Left lung (tissue), 10 donors: Measurements from ENCODE around the gene FBXO41. TPM values are rescaled to one million over a fixed set of nuclear protein-coding genes. Genes with fewer than 3 reads are reported as not detected.
"Not testable (repeated sequence)": the region's sequence is repeated elsewhere in the genome, so short reads cannot be mapped to it uniquely, and the experiment has no call there.

Experiments
- ATAC-seq: fragments of 200-7000 bp; cut with Tn5 transposase; one replicate; pipeline ENCODE4 v1.9.1; 2020; ENCODE audit warnings: moderate library complexity
- DNase-seq, 4 donors: peaks; one replicate each; pipeline ENCODE4 v3.0.0-alpha.2; 2013 to 2020
- H3K27ac ChIP-seq, 2 donors: fragments of 200-600 bp; sonication (generic) in 1 of 2; one replicate each; pipeline versions ENCODE4 v1.5.0 to v1.8.0; 2020 to 2021
- H3K27me3 ChIP-seq, 2 donors: fragments of 200-600 bp; sonication (generic) in 1 of 2; one replicate each; pipeline versions ENCODE4 v1.5.0 to v1.8.0; 2020 to 2021
- H3K36me3 ChIP-seq, 2 donors: fragments of 200-600 bp; sonication (generic) in 1 of 2; one replicate each; pipeline versions ENCODE4 v1.5.0 to v1.8.0; 2020 to 2021
- H3K4me1 ChIP-seq, 2 donors: fragments of 200-600 bp; one replicate each; pipeline ENCODE4 v1.8.0; 2021
- H3K4me3 ChIP-seq, 2 donors: fragments of 200-600 bp; sonication (generic) in 1 of 2; one replicate each; pipeline versions ENCODE4 v1.5.0 to v1.8.0; 2020 to 2021; ENCODE audit warnings: mild to moderate bottlenecking in 1 of 2
- H3K9me3 ChIP-seq, 2 donors: fragments of 200-600 bp; sonication (generic) in 1 of 2; one replicate each; pipeline versions ENCODE4 v1.5.0 to v1.8.0; 2020 to 2021
- CTCF ChIP-seq, 2 donors: fragments of 200-600 bp; sonication (generic) in 1 of 2; IDR thresholded peaks; one replicate each; pipeline versions ENCODE4 v1.5.0 to v1.8.0; 2021; ENCODE audit warnings: antibody characterized with exemption in 2 of 2
- intact Hi-C, 2 donors: fragments of 100-400 bp; cut with DNase I; formaldehyde crosslinking; loops; one replicate each; pipeline versions ENCODE4 v1.11.2 to v1.14.2; 2022
- polyA plus RNA-seq, 6 donors: library from polyadenylated mRNA; unstranded; fragments of 120-200 nt; gene quantifications; one replicate each; pipeline ENCODE4 v1.2.1, GENCODE V29; 2013; ENCODE audit not compliant: insufficient read length in 6 of 6
- total RNA-seq, 2 donors: library from RNA; stranded (reverse); fragmentation: NEBNext Ultra II Directional; extraction: Animal tissue kit (Norgen Biotek cat#: 25700); gene quantifications; one replicate each; pipeline ENCODE4 v1.2.1, GENCODE V29; 2021
- donor health status: DM: no; HTN: yes; CAD: no.
- donor health status: DM: no; HTN: no; CAD: no.

Gene FBXO41
- total and polyA plus RNA-seq, 8 donors: 1.4 to 3.5 (median 1.9) TPM

GRCh38 chr2:73263540-73264331 lies 20.5 kb downstream of the FBXO41 start:
- Histone ChIP-seq H3K9me3 (no peaks in the 10 kb centered on the region), H3K27ac (no peak overlapping the region), H3K4me3 (no peak overlapping the region), H3K4me1 (peaks cover 0 to under 1% of the 10 kb centered on the region in 2 donors), H3K27me3 (peaks cover 6 to 35% of the 10 kb centered on the region in 2 donors), H3K36me3 (no peaks in the 10 kb centered on the region)
- TF ChIP-seq CTCF (IDR thresholded peaks at IDR 0.05): no peak
- ATAC-seq (no peak), DNase-seq (peak in 1 of 4 donors; percentile 71)
- intact Hi-C loops: no loop called here

- H3K9me3 ChIP-seq, H3K4me3 ChIP-seq, intact Hi-C loops, H3K4me1 ChIP-seq, H3K27ac ChIP-seq, DNase-seq, H3K36me3 ChIP-seq, ATAC-seq: not testable (repeated sequence)
- H3K27me3 ChIP-seq: peaks cover 0 to 26% of the 10 kb centered on the region in 2 donors
Observed at GRCh38 chr2:73262691-73263429, 21.4 kb downstream of the FBXO41 start.

DNA sequence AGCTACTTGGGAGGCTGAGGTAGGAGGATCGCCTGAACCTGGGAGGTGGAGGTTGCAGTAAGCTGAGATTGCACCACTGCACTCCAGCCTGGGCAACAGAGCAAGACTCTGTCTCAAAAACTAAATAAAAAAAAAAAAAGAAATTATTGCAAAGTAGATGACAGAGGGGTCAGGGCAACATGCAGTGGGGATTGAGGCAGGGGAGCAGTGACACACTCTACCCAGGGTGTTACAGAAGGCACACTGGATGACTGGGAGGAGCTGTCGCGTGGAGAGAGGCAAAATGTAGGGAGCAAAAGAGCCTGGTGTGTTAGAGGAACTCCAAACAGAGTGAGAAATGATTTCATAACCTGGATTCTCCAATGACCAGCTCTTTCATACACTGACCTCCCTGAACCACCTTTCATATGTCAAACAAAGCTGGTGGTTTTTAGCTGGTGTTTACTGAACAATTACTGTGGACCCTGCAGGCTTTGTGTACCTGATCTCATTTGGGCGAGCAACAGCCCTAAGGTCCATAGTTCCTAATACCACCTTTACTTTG lies 22.1 kb downstream of the FBXO41 start:
- H3K27me3 ChIP-seq: peaks cover 0 to 19% of the 10 kb centered on the region in 2 donors
- ATAC-seq: no peak
- no peak for TF ChIP-seq CTCF (IDR thresholded peaks at IDR 0.05)
- H3K36me3 ChIP-seq: no peaks in the 10 kb centered on the region
- no peak overlapping the region for H3K4me3 ChIP-seq
- intact Hi-C loops: no loop called here
- no peaks in the 10 kb centered on the region for H3K9me3 ChIP-seq
- H3K27ac ChIP-seq: no peak overlapping the region
- no peak for DNase-seq
- no peaks in the 10 kb centered on the region for H3K4me1 ChIP-seq

DNA sequence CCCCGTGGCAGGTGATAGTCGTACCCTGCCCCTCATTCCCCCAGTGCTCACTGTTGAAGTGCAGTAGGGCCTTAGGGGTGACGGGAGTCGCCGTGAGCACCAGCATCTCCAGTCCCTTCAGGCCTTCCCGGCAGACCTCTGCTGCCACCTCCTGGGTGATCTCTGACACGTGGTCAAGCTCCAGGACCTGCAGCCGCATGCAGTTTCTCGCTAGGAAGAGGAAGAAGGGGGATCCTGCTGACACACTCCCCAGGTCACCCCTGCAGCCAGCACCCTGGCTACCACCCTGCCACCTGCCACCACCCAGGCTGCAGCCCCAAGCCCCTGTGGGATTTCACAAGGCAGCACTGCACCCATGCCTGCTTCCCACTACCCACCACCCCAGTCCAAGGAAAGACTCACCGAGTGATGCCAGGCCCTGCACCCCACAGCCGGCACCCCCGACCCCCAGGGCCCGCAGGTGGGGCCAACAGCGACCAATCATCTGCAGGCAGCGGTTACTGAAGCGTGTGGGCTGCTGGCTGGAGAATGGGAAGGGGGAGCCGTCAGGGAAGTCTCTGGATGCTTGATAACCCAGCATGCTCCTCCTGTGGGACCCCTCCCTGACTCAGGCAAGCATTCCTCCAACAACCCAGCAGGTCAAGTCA lies 23.8 kb downstream of the FBXO41 start:
- TF ChIP-seq CTCF (IDR thresholded peaks at IDR 0.05): peak; percentile 30 to 32
- DNase-seq (peak in 3 of 4 donors; percentile 50 to 80 (median 54)), ATAC-seq (peak; percentile 92)
- H3K27me3 ChIP-seq: peaks cover 0 to 6% of the 10 kb centered on the region in 2 donors
- H3K36me3 ChIP-seq: no peaks in the 10 kb centered on the region
- H3K27ac ChIP-seq: no peak overlapping the region
- no peaks in the 10 kb centered on the region for H3K9me3 ChIP-seq
- no peaks in the 10 kb centered on the region for H3K4me1 ChIP-seq
- H3K4me3 ChIP-seq: no peak overlapping the region
- intact Hi-C loops: no loop called here

GRCh38 chr2:73259704-73260337 lies 24.5 kb downstream of the FBXO41 start:
- ATAC-seq (no peak), DNase-seq (no peak)
- Histone ChIP-seq H3K27me3 (no peaks in the 10 kb centered on the region), H3K4me3 (no peak overlapping the region), H3K9me3 (no peaks in the 10 kb centered on the region), H3K27ac (no peak overlapping the region), H3K36me3 (peaks cover 0 to 5% of the 10 kb centered on the region in 2 donors), H3K4me1 (no peaks in the 10 kb centered on the region)
- TF ChIP-seq CTCF (IDR thresholded peaks at IDR 0.05): no peak
- intact Hi-C loops: no loop called here
